Embryonic facial prominence (tissue), 1 donor: ENCODE measurements around the gene STX8.
"Not testable (repeated sequence)": the region's sequence is repeated elsewhere in the genome, so short reads cannot be mapped to it uniquely, and the experiment has no call there.

Experiments
- DNase-seq: peaks from one replicate; pipeline ENCODE4 v3.0.0-alpha.2; 2016; ENCODE audit errors: extremely low spot score

The STX8 gene

GRCh38 chr17:9575381-9576101 lies at the start of gene STX8:
TSS of gene STX8 (minus strand) at chr17:9575820. CDS start at chr17:9575808, 12 bp downstream.
- peak; percentile 66 for DNase-seq

- DNase-seq, result no peak
These were observed 47.3 kb upstream of the STX8 start for GRCh38 chr17:9622961-9623360.

GRCh38 chr17:9615486-9615885 lies 39.9 kb upstream of the STX8 start:
- DNase-seq, result no peak

GRCh38 chr17:9612006-9612405 lies 36.4 kb upstream of the STX8 start:
- DNase-seq, result no peak

- DNase-seq, result no peak
These were observed 35.9 kb upstream of the STX8 start for GRCh38 chr17:9611557-9611956.

GRCh38 chr17:9607058-9607457 lies 31.4 kb upstream of the STX8 start:
- not testable (repeated sequence) for DNase-seq

GRCh38 chr17:9606453-9606852 lies 30.8 kb upstream of the STX8 start:
- no peak for DNase-seq

GRCh38 chr17:9604583-9604982 lies 29.0 kb upstream of the STX8 start:
- not testable (repeated sequence) for DNase-seq

GRCh38 chr17:9598661-9599060 lies 23.0 kb upstream of the STX8 start:
- no peak for DNase-seq

- not testable (repeated sequence) for DNase-seq
These were observed 22.0 kb upstream of the STX8 start for GRCh38 chr17:9597638-9598037.

GRCh38 chr17:9594065-9594464 lies 18.4 kb upstream of the STX8 start:
- no peak for DNase-seq

- DNase-seq, result no peak
These were observed 12.5 kb upstream of the STX8 start for GRCh38 chr17:9587969-9588656.

GRCh38 chr17:9577373-9577709 lies 1.7 kb upstream of the STX8 start:
- no peak for DNase-seq

- peak; percentile 64 for DNase-seq
These were observed 1.1 kb upstream of the STX8 start, which contains the start of gene CFAP52 for GRCh38 chr17:9576521-9577372. TSS of gene CFAP52 (plus strand) at chr17:9576642. CDS start at chr17:9576696, 54 bp downstream.

- DNase-seq, result no peak
These were observed 4.4 kb downstream of the STX8 start for GRCh38 chr17:9571201-9571600.

- no peak for DNase-seq
These were observed 6.5 kb downstream of the STX8 start for GRCh38 chr17:9568957-9569588.

- DNase-seq, result no peak
These were observed 7.6 kb downstream of the STX8 start for GRCh38 chr17:9568004-9568403.

GRCh38 chr17:9566739-9567138 lies 8.9 kb downstream of the STX8 start:
- DNase-seq, result not testable (repeated sequence)

- no peak for DNase-seq
These were observed 9.6 kb downstream of the STX8 start for GRCh38 chr17:9566067-9566466.

GRCh38 chr17:9564104-9564503 lies 11.5 kb downstream of the STX8 start:
- no peak for DNase-seq

GRCh38 chr17:9557857-9558256 lies 17.8 kb downstream of the STX8 start:
- no peak for DNase-seq
